SK-N-SH treated with all-trans-retinoic acid at 6 μM for 48 hours (cell line): ENCODE data around the gene REXO1.

Experiments
- ARNTL ChIP-seq: fragments of 450-650 bp; formaldehyde crosslinking; IDR thresholded peaks from 2 replicates; pipeline ENCODE4 v1.5.0; 2020; ENCODE audit warnings: low read depth, mild to moderate bottlenecking, moderate library complexity, borderline replicate concordance
- ESRRG ChIP-seq: fragments of 250-450 bp; sonication (Bioruptor Pico); IDR thresholded peaks from 2 replicates; pipeline ENCODE4 v1.6.1; 2021; ENCODE audit warnings: mild to moderate bottlenecking
- TF ChIP-seq, protein P1 (sequence below): fragments of 250-450 bp; sonication (Bioruptor Pico); IDR thresholded peaks from 2 replicates; pipeline ENCODE4 v1.8.0; 2021; ENCODE audit warnings: low read depth, mild to moderate bottlenecking, moderate library complexity, borderline replicate concordance
- TF ChIP-seq, protein P2 (sequence below): fragments of 250-450 bp; sonication (Bioruptor Pico); IDR thresholded peaks from 2 replicates; pipeline ENCODE4 v1.5.1; 2020; ENCODE audit warnings: low read depth, mild to moderate bottlenecking, moderate library complexity
- TF ChIP-seq, protein P3 (sequence below): fragments of 250-450 bp; sonication (Bioruptor Pico); IDR thresholded peaks from 2 replicates; pipeline ENCODE4 v1.8.0; 2020; ENCODE audit warnings: mild to moderate bottlenecking, moderate library complexity, borderline replicate concordance

DNA sequence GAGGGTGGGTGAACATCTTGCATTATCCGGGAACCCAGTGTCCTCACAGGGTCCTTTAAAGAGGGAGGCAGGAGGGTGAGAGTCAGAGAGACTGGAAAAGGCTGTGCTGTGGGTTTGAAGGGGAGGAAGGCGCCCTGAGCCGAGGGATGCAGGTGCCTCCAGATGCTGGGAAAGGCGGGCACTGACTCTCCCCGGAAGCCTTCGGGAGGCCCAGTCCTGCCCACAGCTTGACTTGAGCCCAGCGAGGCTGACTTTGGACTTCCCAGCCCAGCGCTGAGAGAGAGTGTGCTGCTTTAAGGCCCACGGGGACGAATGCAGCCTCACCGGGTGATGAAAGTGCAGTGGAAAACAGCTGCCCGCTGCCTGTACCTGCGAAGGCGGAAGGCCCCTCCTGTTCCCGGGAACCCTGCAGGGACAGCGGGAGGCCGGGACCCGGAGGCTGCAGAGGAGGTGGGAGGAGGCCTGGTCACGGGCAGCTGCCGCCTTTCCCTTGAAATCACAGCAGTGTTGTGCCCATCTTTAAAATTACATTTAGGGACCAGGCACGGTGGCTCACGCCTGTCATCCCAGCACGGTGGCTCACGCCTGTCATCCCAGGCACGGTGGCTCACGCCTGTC lies 16.1 kb downstream of the REXO1 start:
- TF ChIP-seq, protein P1, sequence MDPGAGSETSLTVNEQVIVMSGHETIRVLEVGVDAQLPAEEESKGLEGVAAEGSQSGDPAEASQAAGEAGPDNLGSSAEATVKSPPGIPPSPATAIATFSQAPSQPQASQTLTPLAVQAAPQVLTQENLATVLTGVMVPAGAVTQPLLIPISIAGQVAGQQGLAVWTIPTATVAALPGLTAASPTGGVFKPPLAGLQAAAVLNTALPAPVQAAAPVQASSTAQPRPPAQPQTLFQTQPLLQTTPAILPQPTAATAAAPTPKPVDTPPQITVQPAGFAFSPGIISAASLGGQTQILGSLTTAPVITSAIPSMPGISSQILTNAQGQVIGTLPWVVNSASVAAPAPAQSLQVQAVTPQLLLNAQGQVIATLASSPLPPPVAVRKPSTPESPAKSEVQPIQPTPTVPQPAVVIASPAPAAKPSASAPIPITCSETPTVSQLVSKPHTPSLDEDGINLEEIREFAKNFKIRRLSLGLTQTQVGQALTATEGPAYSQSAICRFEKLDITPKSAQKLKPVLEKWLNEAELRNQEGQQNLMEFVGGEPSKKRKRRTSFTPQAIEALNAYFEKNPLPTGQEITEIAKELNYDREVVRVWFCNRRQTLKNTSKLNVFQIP (CRISPR knock-in tag), result no peak
- TF ChIP-seq, protein P2, sequence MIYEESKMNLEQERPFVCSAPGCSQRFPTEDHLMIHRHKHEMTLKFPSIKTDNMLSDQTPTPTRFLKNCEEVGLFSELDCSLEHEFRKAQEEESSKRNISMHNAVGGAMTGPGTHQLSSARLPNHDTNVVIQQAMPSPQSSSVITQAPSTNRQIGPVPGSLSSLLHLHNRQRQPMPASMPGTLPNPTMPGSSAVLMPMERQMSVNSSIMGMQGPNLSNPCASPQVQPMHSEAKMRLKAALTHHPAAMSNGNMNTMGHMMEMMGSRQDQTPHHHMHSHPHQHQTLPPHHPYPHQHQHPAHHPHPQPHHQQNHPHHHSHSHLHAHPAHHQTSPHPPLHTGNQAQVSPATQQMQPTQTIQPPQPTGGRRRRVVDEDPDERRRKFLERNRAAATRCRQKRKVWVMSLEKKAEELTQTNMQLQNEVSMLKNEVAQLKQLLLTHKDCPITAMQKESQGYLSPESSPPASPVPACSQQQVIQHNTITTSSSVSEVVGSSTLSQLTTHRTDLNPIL, result no peak
- TF ChIP-seq ARNTL (CRISPR knock-in tag) (no peak), ESRRG (CRISPR knock-in tag) (no peak)
- TF ChIP-seq, protein P3, sequence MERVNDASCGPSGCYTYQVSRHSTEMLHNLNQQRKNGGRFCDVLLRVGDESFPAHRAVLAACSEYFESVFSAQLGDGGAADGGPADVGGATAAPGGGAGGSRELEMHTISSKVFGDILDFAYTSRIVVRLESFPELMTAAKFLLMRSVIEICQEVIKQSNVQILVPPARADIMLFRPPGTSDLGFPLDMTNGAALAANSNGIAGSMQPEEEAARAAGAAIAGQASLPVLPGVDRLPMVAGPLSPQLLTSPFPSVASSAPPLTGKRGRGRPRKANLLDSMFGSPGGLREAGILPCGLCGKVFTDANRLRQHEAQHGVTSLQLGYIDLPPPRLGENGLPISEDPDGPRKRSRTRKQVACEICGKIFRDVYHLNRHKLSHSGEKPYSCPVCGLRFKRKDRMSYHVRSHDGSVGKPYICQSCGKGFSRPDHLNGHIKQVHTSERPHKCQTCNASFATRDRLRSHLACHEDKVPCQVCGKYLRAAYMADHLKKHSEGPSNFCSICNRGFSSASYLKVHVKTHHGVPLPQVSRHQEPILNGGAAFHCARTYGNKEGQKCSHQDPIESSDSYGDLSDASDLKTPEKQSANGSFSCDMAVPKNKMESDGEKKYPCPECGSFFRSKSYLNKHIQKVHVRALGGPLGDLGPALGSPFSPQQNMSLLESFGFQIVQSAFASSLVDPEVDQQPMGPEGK (CRISPR knock-in tag), result no peak
